GM19463 (cell line): ENCODE results near the gene EIF1B.
A peak's percentile ranks its signal among the peaks of the same experiment; 100 is the strongest.

ENCODE experiments used
- ATAC-seq: cut with Tn5 transposase; IDR thresholded peaks from one replicate; pipeline ENCODE4 v1.9.1; 2021; ENCODE audit warnings: mild to moderate bottlenecking, moderate library complexity; ENCODE audit not compliant: unreplicated experiment

The EIF1B gene

GRCh38 chr3:40308725-40309417 lies 636 bp upstream of the EIF1B start:
- no peak for ATAC-seq

- ATAC-seq = peak; percentile 17
These were observed 603 bp downstream of the EIF1B start for GRCh38 chr3:40309925-40310695.

DNA sequence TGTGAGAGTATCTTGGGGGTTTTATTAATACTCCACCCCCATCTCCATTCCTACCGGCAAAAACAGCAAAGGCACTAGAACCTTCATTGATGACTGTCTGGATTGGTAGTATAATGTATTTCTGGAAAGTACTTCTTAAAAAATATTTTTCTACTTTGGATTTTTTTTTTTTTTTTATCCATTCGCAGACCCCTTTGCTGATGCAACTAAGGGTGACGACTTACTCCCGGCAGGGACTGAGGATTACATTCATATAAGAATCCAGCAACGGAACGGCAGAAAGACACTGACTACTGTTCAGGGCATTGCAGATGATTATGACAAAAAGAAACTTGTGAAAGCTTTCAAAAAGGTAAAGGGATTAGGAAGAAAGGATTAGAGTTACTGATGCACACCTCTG lies 1.2 kb downstream of the EIF1B start:
- ATAC-seq = no peak

GRCh38 chr3:40312661-40313226 lies 3.2 kb downstream of the EIF1B start:
- no peak for ATAC-seq

DNA sequence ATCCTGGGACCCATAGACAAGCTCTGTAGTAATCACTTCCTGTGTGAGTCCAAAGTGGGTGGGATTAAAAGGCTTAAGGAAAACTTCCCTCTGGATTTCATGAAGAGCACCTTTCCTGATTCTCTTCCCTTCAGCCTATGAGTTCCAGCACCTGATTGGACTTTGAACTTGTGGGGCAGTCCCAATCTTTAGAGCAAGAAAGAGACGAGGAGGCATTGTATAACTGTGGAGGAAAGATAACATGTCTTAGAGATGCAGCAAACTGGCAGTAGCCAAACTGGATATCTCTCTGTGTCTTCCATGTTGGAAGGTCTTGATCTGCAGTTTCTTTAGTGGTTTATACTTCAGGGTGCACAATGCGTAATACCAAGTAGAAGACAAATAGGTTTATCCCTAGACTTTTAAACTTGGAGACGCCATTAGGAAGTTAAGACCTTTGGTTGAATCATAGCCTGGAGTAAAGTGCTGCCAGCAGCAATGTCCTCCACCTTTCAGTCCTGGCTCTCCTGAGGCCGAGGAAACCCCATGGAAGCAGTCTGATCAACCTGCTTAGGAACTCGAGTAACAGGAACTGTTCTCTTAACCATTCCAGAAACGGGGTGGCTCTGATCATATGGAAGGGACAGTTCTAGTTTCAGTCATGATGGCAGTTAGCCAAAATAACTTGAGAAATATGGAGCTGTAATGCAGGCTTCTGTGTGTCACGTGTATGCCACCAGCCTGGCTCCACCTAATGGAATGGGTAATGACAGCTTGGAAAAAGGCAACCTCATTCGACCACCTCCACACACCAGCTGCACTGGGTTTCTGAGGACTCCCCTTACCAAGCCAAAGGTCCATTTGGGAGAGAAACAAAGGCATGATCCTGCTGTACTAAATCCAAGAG lies 4.7 kb downstream of the EIF1B start:
- no peak for ATAC-seq

GRCh38 chr3:40317061-40317855 lies 7.8 kb downstream of the EIF1B start:
- peak; percentile 76 for ATAC-seq

GRCh38 chr3:40321818-40322217 lies 12.3 kb downstream of the EIF1B start:
- ATAC-seq = no peak

DNA sequence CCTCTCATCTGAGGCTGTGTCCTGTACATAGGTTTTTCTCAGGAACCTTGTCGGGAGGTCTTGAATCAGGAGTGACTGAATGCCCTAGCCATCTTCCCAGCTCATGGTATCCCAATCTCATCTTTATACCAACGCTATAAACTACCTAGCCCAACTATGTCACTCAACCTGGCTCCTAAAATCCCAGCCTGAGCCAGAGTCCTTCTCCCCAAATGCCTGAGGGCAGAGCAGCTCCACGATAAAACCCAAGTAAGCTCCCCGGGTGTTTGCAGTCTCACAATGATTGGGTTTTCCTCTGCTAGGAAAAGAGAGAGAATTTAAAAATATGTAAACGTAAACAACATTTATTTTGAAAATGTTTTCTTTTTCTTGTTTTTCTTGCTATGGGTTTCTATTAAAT lies 14.4 kb downstream of the EIF1B start:
- no peak for ATAC-seq

GRCh38 chr3:40324621-40325020 lies 15.1 kb downstream of the EIF1B start:
- ATAC-seq = no peak

- ATAC-seq = no peak
These were observed 16.0 kb downstream of the EIF1B start for GRCh38 chr3:40325465-40325864.

DNA sequence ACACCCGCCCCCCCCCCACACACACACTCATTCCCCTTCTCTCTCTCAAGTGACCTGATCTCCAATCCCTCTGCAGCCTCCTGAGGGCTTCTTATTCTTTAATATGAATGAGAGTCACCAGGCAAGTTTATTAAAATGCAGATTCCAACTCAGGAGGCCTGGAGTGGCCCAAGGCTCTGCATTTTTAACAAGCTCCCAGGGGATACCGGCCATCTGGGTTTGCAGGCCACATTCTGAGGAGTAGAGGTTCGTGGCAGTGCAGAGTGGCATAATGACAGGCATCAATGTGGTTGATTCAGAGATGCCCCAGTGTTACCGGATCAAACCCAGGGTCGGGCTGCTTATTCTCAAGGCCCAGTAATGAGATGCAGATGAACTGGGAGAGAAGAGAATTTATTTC lies 18.9 kb downstream of the EIF1B start:
- ATAC-seq = no peak

- ATAC-seq = no peak
These were observed 19.6 kb downstream of the EIF1B start for GRCh38 chr3:40329071-40329470.

- no peak for ATAC-seq
These were observed 23.2 kb downstream of the EIF1B start for GRCh38 chr3:40332684-40333083.

DNA sequence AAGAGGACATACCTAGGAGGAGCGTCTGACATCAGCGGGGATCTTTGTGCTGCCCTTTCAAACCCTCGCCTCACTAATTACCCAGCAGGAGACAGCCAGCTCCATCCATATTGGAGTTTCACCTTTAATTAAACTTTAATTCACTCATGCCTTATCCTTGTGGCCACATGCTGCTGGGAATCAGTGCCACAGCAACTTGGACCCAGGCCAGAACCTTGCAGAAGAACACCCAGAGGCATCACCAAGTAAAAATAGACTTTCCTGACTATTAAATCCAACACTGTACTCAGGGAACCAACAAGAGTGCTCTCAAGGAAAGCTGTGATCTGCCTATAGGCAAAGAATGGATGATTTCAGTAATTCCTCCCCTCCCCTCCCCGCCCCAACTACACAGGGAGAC lies 23.9 kb downstream of the EIF1B start:
- no peak for ATAC-seq

DNA sequence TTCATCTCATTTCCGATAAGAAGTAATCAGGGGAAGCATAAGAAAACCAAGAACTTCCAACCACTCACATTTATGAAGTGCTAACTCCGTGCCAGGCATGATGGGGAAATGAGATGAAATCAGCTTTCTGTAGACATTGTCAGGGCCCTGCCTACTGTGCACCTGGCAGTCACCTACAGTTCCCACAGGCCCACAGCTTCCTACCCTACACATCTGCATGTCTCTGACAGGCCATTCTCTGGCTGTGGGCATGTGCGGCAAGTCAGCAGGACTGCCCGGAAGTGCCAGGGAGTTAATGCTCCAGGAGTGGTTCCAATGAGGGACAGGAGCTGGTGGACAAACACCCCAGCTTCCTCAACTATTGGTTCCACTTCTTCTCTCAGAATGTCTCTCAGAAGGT lies 24.3 kb downstream of the EIF1B start:
- ATAC-seq = no peak

DNA sequence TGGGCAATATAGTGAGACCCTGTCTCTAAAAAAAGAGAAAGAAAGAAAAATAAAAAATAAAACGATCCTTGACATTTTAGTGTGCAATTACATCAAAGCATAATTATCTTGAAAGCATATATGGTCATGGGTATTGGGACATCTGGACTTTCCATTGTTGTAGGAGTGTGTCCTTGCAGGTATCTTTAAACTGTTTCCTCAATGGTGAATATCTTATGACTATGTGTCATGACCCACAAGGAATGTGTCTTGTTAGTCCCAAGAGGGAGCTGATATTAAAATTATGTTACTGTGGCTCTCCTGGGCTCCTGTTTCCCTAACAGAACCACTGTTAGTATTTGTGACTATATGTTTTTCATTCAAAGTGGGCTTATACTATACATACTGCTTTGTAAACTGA lies 26.6 kb downstream of the EIF1B start:
- no peak for ATAC-seq

DNA sequence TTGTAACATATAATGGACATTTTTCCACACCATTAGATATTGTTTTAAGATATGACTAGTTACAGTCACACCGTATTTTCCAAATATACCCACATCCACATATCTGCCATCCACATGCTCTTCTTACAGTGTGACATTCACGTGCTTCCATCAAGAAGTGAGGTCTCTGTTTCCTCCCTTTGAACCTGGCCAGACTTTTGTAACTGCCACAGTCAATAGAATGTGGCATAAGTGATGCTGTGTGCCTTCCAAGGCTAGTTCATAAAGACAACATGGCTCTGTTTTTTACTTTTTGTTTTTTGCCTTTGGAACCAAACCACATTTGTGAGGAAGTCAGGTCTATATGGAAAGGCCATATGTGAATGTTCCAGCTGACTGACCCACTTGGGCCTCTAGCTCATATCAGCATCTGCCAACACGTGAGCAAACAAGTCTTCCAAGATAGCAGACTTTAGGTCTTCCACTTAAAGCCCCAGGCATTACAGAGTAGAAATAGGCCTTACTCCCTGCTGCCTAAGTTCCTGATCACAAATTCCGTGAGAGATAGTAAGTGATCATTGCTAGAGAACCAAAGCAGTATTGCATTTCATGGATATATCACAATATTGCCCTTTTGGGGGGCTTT lies 27.1 kb downstream of the EIF1B start:
- peak; percentile 19 for ATAC-seq

DNA sequence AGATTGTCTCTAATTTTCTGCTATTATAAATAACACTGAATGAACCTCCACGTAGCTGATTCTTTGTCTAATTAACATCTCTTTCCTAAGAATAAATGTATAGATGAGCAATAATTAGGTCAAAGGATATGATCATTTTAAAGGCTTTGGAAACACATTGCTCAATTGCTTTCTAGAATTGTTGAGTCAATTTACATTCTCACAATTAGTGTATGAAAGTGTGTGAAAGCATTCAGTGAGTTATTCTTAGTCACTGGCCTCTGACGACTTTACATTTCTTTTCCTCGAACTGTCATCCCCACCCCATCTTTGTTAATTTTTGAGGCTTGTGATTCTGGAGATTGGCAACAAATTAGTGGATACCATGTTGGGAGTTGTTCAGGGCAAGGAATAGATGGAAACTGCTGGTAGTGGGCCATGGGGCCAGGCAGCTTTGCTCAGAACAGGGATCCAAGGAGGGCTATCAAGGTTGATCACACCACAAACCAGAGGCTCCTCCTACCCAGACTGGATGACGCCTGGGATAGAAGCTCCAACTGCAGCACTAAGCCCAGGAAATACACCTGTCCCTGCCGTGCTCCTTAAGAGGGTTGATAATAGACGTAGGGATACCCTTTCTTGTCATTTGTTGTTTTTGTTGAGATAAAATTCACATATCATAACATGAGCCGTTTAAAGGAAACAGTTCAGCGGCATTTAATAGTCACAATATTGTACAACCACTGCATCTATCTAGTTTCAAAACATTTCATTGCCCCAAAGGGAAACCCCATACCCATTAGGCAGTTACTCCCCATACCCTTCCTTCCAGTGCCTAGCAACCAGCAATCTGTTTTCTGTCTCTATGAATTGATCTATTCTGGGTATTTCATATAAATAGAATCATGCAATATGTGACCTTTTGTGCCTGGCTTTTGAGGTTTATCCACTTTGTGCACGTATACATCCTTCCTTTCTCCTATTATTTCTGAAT lies 27.9 kb downstream of the EIF1B start:
- ATAC-seq = peak; percentile 53

DNA sequence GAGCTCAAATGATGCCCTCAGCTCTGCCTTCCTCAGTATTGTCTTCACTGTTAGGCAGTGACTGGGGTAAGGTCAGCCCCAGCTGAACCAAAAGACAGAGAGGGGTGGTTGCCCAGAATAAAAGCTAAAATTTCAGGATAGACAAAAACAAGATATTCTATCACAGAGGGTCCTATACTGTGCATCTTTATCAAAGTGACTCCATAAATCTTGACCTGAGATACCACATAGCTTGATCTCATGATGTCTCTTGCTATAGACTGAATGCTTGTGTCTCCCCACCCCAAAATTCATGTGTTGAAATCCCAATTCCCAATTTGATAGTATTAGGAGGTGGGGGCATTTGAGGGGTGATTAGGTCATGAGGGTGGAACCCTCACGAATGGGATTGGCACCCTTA lies 30.4 kb downstream of the EIF1B start:
- no peak for ATAC-seq
